ENCODE data around the gene METTL15.

GRCh38 chr11:28296426-28296825, 188.2 kb downstream of the METTL15 start:
- TF ChIP-seq POLR2A (IDR thresholded peaks at IDR 0.05; ENCODE audit: low read length): no peak
- no peak for TF ChIP-seq GATA1 (IDR thresholded peaks at IDR 0.05; ENCODE audit: low read depth, low read length)
